Panc1 (cell line): ENCODE measurements around the gene TXN. TPM values are rescaled to one million over a fixed set of nuclear protein-coding genes. Genes with fewer than 3 reads are reported as not detected.

ENCODE experiments used
- ATAC-seq: fragments of 200-7000 bp; cut with Tn5 transposase; 2 replicates; pipeline ENCODE4 v1.9.1; 2020; ENCODE audit warnings: mild to moderate bottlenecking, moderate library complexity
- BruUV-seq: library from RNA; stranded (reverse); fragments of 400-500 nt; replicated peaks from 2 replicates; lab custom pipeline; 2021; lab: Mats Ljungman, UMichigan
- CTCF ChIA-PET: fragments of 300-600 bp; sonication (Branson Sonifier 250); formaldehyde crosslinking; loops from one replicate; lab custom pipeline; 2022; ENCODE audit warnings: antibody characterized with exemption; lab: Charles Lee
- POLR2A ChIA-PET: fragments of 300-600 bp; sonication (Branson Sonifier 250); formaldehyde crosslinking; loops from one replicate; lab custom pipeline; 2022; ENCODE audit warnings: antibody characterized with exemption; lab: Charles Lee
- DNase-seq: peaks from one replicate; pipeline ENCODE4 v3.0.0-alpha.2; 2010; ENCODE audit warnings: low read depth, low spot score
- H3K27ac ChIP-seq: 2 replicates; pipeline ENCODE4 v1.5.1; 2011; ENCODE audit warnings: mild to moderate bottlenecking, low read length, inconsistent platforms
- H3K27me3 ChIP-seq: fragments of 200-500 bp; sonication (Bioruptor generic); 2 replicates; pipeline ENCODE4 v1.6.0; 2014; ENCODE audit warnings: low read length, inconsistent platforms; ENCODE audit not compliant: control insufficient read depth, insufficient read depth
- H3K36me3 ChIP-seq: fragments of 200-500 bp; sonication (Bioruptor generic); 2 replicates; pipeline ENCODE4 v1.5.1; 2014; ENCODE audit warnings: inconsistent platforms, mild to moderate bottlenecking, low read length, moderate library complexity; ENCODE audit not compliant: control insufficient read depth, insufficient read depth
- H3K4me1 ChIP-seq: 2 replicates; pipeline ENCODE4 v1.5.1; 2011; ENCODE audit warnings: inconsistent platforms, mild to moderate bottlenecking, low read length, moderate library complexity; ENCODE audit not compliant: control insufficient read depth, insufficient read depth
- H3K4me3 ChIP-seq, 2 experiments: 2 replicates each; pipeline ENCODE4 v1.5.1; 2011 to 2012; ENCODE audit warnings: low read depth in 2 of 2, low read length in 2 of 2, mild to moderate bottlenecking in 2 of 2, inconsistent platforms in 1 of 2, moderate library complexity in 1 of 2
- H3K9me3 ChIP-seq: fragments of 200-500 bp; sonication (Bioruptor generic); 2 replicates; pipeline ENCODE4 v1.5.1; 2014; ENCODE audit warnings: low read depth, mild to moderate bottlenecking, inconsistent platforms, low read length, moderate library complexity; ENCODE audit not compliant: control insufficient read depth, insufficient read depth
- CTCF ChIP-seq: fragments of 450-650 bp; IDR thresholded peaks from 2 replicates; pipeline ENCODE4 v1.5.1; 2017; ENCODE audit warnings: mild to moderate bottlenecking
- POLR2AphosphoS5 ChIP-seq: IDR thresholded peaks from 2 replicates; pipeline ENCODE4 v1.6.1; 2012; ENCODE audit warnings: mild to moderate bottlenecking, low read depth, low read length, moderate library complexity
- REST ChIP-seq, 2 experiments: IDR thresholded peaks; 2 replicates each; pipeline ENCODE4 v1.6.1; 2011 to 2012; ENCODE audit warnings: low read depth in 2 of 2, control low read depth in 1 of 2, low read length in 1 of 2, mild to moderate bottlenecking in 1 of 2, moderate library complexity in 1 of 2; ENCODE audit not compliant: insufficient read depth in 1 of 2
- SIN3A ChIP-seq: IDR thresholded peaks from 2 replicates; pipeline ENCODE4 v1.6.1; 2012; ENCODE audit warnings: low read depth, mild to moderate bottlenecking, low read length, moderate library complexity, borderline replicate concordance; ENCODE audit not compliant: insufficient read depth
- TCF7L2 ChIP-seq: IDR thresholded peaks from 2 replicates; pipeline ENCODE4 v1.6.1; 2011; ENCODE audit warnings: mild to moderate bottlenecking, low read depth, low read length, inconsistent platforms
- in situ Hi-C: cut with HindIII; loops from 2 replicates; pipeline ENCODE4 v1.10.0; 2016; ENCODE audit warnings: low sequenced_read_pairs, low pct_unique_long_range_greater_than_20kb
- intact Hi-C: fragments of 100-400 bp; cut with micrococcal nuclease; formaldehyde crosslinking; loops from one replicate; pipeline ENCODE4 v1.10.0; 2022; ENCODE audit not compliant: unreplicated experiment
- total RNA-seq: library from RNA; stranded (reverse); gene quantifications from one replicate; pipeline ENCODE4 v1.2.1, GENCODE V29; 2021; ENCODE audit not compliant: unreplicated experiment

Gene TXN
- total RNA-seq, 1 experiment from 2014 or later, result 197 TPM

GRCh38 chr9:110208031-110208430 is 48.3 kb downstream of the TXN start, which contains the start of gene C9orf152:
TSS of gene C9orf152 (minus strand) at chr9:110208159. CDS start at chr9:110207579, 580 bp downstream.
- no peaks in the 10 kb centered on the region for H3K4me1 ChIP-seq
- ChIA-PET CTCF (no interaction called here), POLR2A (no interaction called here)
- H3K27me3 ChIP-seq, result peaks cover 4% of the 10 kb centered on the region; the same call in 1 of the 2 replicates
- in situ Hi-C loops (no loop called here), intact Hi-C loops (no loop called here)
- no peaks in the 10 kb centered on the region for H3K9me3 ChIP-seq
- H3K4me3 ChIP-seq, result no peak within 1 kb of the TSS
- BruUV-seq, result no TSS peak
- no peak within 1 kb of the TSS for H3K27ac ChIP-seq
- no peak for ATAC-seq
- no peak for TF ChIP-seq TCF7L2
- TF ChIP-seq REST (IDR thresholded peaks at IDR 0.05; ENCODE audit: insufficient read depth in 1 of 2, low read depth in 2 of 2, low read length in 1 of 2), result no peak
- TF ChIP-seq SIN3A, result no peak
- TF ChIP-seq CTCF, result no peak
- no peak for TF ChIP-seq POLR2AphosphoS5
- no peaks in the 10 kb centered on the region for H3K36me3 ChIP-seq
- no peak for DNase-seq

GRCh38 chr9:110207071-110207641 is 49.2 kb downstream of the TXN start:
- Histone ChIP-seq H3K9me3 (no peaks in the 10 kb centered on the region), H3K27me3 (peaks cover 4% of the 10 kb centered on the region; the same call in 1 of the 2 replicates), H3K4me3 (no peak overlapping the region), H3K27ac (no peak overlapping the region), H3K36me3 (no peaks in the 10 kb centered on the region), H3K4me1 (no peaks in the 10 kb centered on the region)
- ATAC-seq, result no peak
- intact Hi-C loops (no loop called here), in situ Hi-C loops (no loop called here)
- BruUV-seq, result no TSS peak
- CTCF ChIA-PET, result interaction anchor here (0.6 kb wide), 1 partner anchor 24 kb away, joined by 6 read pairs; no protein-coding TSS in a partner anchor
- POLR2A ChIA-PET, result interaction anchor here (0.6 kb wide), 1 partner anchor 11 kb away, joined by 4 read pairs; no protein-coding TSS in a partner anchor
- DNase-seq, result no peak
- TF ChIP-seq SIN3A (no peak), TCF7L2 (no peak), REST (IDR thresholded peaks at IDR 0.05; ENCODE audit: insufficient read depth in 1 of 2, low read depth in 2 of 2, low read length in 1 of 2) (no peak)
